Stimulated activated CD8-positive, alpha-beta memory T cell treated with anti-CD3 and anti-CD28 coated beads, Interleukin-12 subunit alpha, Interleukin-12 subunit beta, amount 100 ng/mL, for 1 hour (primary cell): ENCODE measurements around the gene PTPN14.
"Not testable (repeated sequence)": the region's sequence is repeated elsewhere in the genome, so short reads cannot be mapped to it uniquely, and the experiment has no call there.

Experiments used
- DNase-seq: peaks from one replicate; pipeline ENCODE4 v3.0.0-alpha.2; 2020; ENCODE audit warnings: low read depth

Gene PTPN14

DNA sequence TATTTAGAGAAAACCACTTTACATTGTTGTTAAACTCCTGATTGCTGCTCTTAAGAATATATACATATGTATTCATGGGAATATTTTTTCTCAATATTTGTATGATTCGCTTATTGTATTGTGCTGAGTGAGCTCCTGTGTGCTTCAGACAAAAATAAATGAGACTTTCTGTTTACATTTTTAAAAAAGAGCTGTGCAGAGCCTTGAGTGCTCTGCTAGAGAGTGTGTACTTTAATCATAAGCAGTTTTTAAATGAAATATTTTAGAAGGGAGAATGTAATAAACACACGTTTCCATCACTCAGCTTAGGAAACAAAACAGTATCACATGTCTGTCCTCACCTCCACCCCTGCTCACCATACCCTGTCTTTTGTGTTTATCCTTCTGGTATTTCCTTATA is 9.7 kb downstream of the PTPN14 start:
- DNase-seq: no peak

DNA sequence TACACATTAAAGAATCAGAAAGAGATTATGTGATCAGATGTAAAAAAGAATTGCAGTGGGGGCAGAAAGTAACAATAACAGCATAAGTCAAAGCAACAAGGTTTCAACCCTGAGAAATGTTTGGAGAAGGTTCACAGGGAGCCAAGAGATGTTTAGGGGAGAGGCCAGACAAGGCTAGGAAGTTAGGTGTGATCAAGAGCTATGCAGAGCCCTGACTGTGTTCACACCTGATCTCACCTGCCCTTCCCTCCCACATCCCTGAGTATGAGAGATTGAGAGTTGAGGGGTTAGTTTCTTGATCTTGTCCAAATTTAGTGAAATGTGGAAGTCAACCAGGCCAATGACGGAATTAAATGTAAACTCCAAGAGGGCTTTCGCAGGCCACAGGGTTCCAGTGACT is 10.2 kb downstream of the PTPN14 start:
- no peak for DNase-seq

DNA sequence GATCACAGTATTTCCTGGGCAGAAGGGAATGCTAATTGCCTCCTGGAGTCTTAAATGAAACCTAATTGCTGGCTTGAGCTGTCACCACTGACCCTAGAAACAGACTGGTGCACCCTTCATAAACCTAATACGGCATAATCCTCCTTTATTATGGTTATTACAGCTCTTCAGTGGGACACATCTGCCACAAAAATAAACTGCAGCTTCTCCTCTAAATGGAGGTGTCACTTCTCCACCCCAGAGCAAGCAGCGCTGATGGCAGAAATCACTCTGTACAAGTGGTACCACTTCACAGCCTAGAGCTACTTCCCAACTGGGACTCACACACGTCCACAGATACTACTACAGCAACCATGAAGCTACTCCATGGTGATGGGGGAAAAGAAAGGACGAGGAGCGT is 11.1 kb downstream of the PTPN14 start:
- no peak for DNase-seq

GRCh38 chr1:214538496-214538895 is 12.9 kb downstream of the PTPN14 start:
- DNase-seq: no peak

- DNase-seq: no peak
Measured at GRCh38 chr1:214537872-214538473, 13.4 kb downstream of the PTPN14 start.

- DNase-seq: no peak
Measured at GRCh38 chr1:214537219-214537618, 14.2 kb downstream of the PTPN14 start.

DNA sequence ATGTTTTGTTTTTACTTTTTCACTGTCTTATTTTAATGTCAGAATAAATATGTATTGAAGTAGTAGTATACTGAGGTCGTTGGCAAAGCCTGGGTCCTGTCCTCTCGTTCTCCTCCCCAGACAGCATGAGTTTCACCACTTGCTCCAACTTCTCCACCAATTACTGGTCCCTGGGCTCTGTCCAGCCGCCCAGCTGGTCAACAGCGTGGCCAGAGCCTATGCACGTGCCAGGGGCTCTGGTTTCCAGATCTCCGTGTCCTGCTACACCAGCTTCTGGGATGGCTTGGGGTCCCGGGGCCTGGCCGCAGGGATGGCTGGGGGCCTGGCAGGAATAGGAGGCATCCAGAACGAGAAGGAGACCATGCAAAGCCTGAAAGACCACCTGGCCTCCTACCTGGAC is 19.3 kb downstream of the PTPN14 start:
- DNase-seq: no peak

- DNase-seq: no peak
Measured at GRCh38 chr1:214525535-214526019, 25.8 kb downstream of the PTPN14 start.

DNA sequence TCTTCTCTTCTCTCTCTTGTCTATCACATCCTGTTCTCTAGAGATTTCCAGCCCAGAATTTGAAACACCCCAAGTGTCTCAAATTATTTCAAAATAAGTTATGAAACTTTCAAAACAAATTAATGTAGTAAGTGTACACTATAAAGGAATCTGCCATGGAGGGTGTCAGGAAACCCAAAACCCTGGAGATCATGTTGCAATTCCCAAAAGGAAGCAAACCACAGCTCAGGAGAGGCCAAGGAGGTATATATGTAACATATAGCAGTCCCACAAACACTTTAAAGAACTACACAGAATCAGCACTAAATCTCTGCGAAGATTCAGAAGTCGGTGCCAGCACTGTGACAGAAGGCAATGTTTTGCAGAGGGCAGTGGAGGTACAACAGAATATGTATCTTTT is 26.6 kb downstream of the PTPN14 start:
- DNase-seq: no peak

DNA sequence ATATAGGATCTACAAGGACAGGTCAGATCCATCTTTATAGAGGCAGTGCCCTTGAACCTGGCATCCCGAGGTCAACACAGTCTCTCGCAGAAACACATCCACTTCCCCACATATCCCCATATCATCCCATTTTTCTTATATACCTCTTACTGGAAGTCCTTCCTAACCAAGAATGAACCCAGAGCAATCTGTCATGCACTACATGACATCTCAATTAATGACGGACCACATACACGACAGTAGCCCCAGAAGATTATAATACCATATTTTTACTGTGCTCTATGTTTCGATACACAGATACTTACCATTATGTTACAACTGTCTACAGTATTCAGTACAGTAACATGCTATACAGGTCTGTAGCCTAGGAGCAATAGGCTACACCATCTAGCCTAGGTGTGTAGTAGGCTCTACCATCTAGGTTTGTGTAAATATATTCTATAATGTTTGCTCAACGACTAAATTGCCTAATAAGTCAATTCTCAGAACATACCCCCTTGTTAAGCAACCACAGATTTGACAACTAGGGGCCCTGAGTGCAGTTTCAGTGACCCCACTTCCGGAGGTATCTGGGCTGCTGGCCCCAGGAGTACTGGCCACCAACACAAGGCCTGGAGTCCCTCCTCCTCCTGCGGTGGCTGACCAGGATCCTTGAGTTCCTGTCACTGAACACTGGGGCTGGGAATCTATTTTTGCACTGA is 28.1 kb downstream of the PTPN14 start:
- no peak for DNase-seq

DNA sequence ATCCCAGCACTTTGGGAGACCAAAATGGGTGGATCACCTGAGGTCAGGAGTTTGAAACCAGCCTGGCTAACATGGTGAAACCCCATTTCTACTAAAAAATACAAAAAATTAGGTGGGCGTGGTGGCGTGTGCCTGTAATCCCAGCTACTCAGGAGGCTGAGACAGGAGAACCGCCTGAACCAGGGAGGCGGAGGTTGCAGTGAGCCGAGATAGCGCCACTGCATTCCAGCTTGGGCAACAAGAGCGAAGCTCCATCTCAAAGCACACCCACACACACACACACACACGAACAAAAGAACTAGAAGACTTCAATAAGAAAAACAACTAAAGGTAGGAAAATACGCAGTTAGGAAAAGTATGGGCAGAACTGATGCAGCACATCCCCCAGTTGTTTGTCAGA is 29.9 kb downstream of the PTPN14 start:
- DNase-seq: not testable (repeated sequence)

GRCh38 chr1:214520544-214521165 is 30.7 kb downstream of the PTPN14 start:
- no peak for DNase-seq

GRCh38 chr1:214518361-214518760 is 33.0 kb downstream of the PTPN14 start:
- no peak for DNase-seq

DNA sequence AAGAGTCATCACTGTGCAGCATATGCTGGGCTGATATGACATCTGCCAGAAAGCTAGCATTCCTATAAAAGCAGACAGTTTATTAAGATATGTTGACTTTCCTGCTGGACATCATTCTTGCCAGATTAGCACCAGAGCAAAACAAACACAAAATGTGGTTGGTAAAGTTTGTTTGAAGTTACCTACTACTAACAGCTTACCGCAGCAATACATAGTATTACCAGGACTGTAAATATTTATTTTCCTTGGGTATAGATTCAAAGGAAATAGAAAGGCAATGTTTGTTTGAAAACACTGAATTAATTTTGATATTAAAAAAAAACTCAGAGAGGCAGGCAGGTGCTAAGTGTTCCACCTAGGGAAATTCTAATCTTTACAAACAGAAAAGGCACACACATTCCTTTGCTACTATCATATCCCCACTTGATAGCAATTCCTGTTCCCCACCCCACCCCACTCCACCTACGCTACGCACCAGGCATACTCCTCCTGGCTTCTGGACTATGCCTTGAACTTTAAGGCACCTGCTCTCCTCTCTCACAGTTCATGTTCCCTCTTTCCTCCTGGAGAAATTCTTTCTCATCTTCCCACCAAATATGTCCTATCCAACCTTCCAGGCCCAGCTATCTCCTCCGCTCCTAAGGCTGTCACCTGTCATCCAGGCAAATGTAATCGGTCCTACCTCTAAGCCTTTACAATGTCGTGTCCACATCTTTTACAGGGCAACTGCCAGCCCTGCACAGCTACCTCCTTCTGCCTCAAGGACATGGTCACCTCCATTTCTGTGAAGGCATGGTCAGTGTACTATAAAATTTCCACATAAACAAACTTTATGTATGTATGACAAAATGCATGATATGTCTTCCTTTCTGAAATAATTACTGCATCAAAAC is 34.7 kb downstream of the PTPN14 start:
- DNase-seq: no peak

DNA sequence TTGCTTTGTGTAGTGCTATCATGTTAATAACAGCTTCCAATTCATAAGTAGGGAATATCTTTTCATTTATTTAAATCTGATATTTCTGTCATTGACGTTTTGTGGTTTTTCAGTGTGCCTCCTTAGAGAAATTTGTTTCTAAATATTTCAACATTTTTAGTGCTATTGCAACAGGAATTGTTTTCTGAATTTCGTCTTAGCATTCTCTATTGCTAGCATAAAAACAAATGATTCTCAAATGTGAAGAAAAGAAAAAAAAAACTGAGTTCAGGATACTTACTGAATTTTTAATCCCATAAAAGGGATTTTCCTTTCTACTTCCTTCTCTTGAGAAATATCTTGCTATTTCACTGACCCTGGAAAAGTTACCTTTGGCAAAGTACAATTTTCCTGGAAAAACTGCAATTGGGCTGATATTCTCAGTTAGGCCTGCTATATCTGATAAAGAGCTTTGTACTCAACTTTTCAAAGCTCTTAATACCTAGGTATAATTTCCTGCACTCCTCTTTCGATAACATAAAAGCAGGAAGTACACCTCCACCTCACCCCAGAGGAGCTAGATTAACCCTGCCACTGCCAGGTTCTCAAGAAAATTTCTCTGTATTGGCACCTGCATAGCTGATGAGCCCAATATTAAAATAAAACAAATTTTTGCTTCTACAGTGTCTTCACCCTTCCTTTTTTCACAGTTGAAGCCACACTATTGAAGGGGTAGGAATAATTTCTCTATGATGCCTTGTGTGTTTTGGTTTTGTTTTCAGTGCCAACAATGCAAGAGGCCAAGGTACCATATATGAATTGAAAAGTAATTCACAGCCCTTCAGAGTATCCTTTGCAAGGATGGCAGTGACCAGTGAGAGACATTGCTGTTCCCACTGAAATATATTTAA is 35.6 kb downstream of the PTPN14 start:
- DNase-seq: no peak

DNA sequence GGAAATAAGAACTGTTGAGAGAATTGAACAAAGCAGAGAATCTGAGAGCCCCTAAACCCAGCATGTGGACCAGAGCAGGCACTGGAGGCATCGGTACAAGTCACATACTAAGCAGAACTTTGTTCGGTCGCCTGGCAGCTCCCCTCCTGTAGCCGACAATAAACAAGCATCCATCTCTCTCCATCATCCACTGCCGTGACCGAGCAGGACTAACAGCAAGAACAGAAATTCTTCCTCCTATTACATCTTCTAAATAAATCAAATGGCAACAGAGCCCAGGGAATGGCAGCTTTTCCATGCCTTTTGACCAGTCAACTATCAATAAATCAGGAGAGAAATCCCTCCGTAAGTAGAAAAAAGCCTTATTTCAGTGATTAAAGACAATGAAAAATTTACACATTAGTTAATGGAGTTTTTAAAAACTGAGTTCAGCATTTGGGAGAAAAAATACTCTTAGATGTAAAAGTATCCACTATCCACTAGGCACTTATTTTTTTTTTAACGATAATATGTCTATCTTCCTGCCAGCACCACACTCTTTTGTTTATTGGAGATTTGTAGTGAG is 36.5 kb downstream of the PTPN14 start:
- DNase-seq: no peak

GRCh38 chr1:214514032-214514818 is 37.2 kb downstream of the PTPN14 start:
- DNase-seq: no peak

DNA sequence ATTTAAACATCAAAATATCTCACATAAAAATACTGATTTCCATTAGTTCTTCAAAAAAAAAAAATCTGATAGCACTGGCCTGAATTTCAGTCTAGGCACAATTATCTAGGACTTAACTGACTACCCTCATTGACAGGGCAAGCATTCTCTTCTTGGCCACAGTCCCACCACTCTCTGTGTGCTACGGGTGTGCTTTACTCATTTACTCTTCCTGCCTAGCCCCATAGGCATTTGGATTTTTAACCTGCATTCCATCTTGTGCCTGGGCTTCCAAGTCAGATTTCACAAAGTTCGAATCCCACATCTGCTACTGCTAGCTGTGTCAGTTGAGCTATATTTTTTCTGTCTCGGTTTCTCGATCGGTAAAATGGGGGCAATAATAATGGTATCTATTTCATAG is 38.0 kb downstream of the PTPN14 start:
- no peak for DNase-seq

DNA sequence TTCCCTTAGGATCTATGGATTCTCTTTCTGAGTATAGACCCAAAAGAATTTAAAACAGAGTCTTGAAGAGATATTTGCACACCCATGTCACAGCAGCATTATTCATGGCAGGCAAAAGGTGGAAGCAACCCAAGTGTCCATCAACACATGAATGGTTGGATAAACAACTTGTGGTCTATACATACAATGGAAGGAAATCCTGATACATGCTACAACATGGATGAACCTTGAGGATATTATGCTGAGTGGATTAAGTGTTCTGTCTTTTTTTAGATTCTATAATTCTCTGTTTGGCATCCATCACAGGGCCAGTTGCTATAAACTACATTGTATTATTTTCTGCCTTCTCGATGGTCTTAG is 39.8 kb downstream of the PTPN14 start:
- no peak for DNase-seq

DNA sequence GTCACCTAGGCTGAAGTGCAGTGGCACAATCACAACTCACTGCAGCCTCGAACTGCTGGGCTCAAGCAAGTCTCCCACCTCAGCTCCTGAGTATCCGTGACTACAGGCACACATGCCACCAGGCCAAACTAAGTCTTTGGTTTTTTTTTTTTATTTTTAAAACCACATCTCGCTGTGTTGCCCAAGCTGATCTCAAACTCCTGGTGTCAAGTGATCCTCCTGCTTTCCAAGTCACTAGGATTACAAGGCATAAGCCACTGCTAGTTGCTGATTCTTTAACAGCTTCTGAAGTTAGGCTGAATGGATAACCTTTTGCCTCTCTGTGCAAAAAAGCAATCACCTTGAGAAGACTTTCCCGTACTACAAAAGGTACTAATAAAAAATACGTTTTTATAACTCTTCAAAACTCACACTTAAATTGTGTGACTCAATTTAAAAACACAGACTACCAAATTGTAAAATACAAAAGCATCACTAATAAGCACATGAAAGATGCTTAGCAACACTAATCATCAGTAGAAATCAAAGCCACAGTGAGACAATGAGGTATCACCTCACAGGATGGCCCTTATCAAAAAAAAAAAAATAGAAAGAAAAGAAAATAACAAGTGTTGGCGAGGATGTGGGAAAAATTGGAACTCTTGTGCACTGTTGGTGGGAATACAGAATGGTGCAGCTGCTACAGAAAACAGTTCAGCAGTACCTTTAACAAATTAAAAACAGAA is 40.3 kb downstream of the PTPN14 start:
- no peak for DNase-seq
